ENCODE measurements around the gene TULP4.
A peak's percentile ranks its signal among the peaks of the same experiment; 100 is the strongest.
"Not testable (repeated sequence)": the region's sequence is repeated elsewhere in the genome, so short reads cannot be mapped to it uniquely, and the experiment has no call there.

TULP4 gene

DNA sequence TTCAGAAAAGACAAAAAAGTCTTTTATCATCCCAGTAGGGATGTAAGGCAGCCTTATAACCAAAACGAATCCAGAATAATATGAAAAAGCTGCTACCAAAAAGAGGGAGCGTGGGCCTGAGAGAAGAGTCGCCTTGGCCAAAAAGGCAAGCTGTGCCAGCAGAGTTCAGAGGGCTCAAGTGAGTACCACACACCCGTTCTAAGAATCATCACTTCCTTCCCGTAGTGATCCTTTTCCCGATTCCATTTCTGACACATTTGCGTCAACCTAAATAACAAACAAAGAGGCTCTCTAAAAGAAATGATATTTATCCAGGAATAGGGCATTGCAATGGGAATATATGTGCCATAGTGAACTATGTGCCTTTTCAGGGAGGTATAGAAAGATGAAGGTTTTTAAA, 243.8 kb downstream of the TULP4 start:
- H3K4me3 ChIP-seq (ENCODE audit: low read depth, low read length): no peak overlapping the region
- no peak for TF ChIP-seq CTCF (IDR thresholded peaks at IDR 0.05; ENCODE audit: insufficient read depth, low read depth, low read length, missing control alignments)
- no peak for DNase-seq (ENCODE audit: low read depth)

GRCh38 chr6:158557110-158557509, 244.8 kb downstream of the TULP4 start:
- H3K4me3 ChIP-seq (ENCODE audit: low read depth, low read length); DNase-seq (ENCODE audit: low read depth): not testable (repeated sequence)

DNA sequence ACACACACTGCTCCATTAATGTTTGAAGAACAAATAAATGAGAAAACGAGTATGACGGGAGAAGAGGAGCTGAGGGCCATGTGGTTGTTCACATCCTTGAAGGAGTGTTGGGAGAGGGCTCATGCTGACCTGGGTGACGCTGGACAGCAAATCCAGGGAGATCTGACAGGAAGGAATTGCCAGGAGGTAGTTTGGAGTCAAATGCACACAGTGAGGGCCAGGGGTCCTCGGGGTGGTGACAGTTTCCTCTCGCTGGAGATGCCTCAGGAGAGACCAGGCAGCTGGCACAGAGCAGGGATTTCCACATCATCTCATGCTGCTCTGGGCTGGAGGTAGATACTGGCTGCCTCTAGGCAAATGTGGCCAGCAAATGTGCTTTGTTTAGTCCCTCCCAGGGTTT, 245.7 kb downstream of the TULP4 start:
- TF ChIP-seq CTCF (IDR thresholded peaks at IDR 0.05; ENCODE audit: insufficient read depth, low read depth, low read length, missing control alignments): no peak
- DNase-seq (ENCODE audit: low read depth): no peak

GRCh38 chr6:158558415-158559306, 246.4 kb downstream of the TULP4 start:
- no peak for TF ChIP-seq CTCF (IDR thresholded peaks at IDR 0.05; ENCODE audit: insufficient read depth, low read depth, low read length, missing control alignments)
- no peak overlapping the region for H3K4me3 ChIP-seq (ENCODE audit: low read depth, low read length)
- DNase-seq (ENCODE audit: low read depth): no peak

More for the DNA sequence above, 245.7 kb downstream of the TULP4 start:
- no peak overlapping the region for H3K4me3 ChIP-seq (ENCODE audit: low read depth, low read length)

GRCh38 chr6:158559338-158559894, 247.2 kb downstream of the TULP4 start:
- H3K4me3 ChIP-seq (ENCODE audit: low read depth, low read length): peak overlapping the region; percentile 63
- no peak for TF ChIP-seq CTCF (IDR thresholded peaks at IDR 0.05; ENCODE audit: insufficient read depth, low read depth, low read length, missing control alignments)
- DNase-seq (ENCODE audit: low read depth): no peak

GRCh38 chr6:158559895-158560835, 247.9 kb downstream of the TULP4 start, which contains the start of gene TMEM181:
TSS of gene TMEM181 (plus strand) at chr6:158560091. CDS start at chr6:158560225, 134 bp downstream.
- peak within 1 kb of the TSS; percentile 95 for H3K4me3 ChIP-seq (ENCODE audit: low read depth, low read length)
- no peak for TF ChIP-seq CTCF (IDR thresholded peaks at IDR 0.05; ENCODE audit: insufficient read depth, low read depth, low read length, missing control alignments)
- peak; percentile 92 for DNase-seq (ENCODE audit: low read depth)

Measured in GM12865 (cell line).